ENCODE data around the gene MYO1F.
"Not testable (repeated sequence)": the region's sequence is repeated elsewhere in the genome, so short reads cannot be mapped to it uniquely, and the experiment has no call there.

MYO1F gene

GRCh38 chr19:8564866-8565265 is 12.4 kb downstream of the MYO1F start:
- not testable (repeated sequence) for DNase-seq (ENCODE audit: low read depth, low spot score)

DNA sequence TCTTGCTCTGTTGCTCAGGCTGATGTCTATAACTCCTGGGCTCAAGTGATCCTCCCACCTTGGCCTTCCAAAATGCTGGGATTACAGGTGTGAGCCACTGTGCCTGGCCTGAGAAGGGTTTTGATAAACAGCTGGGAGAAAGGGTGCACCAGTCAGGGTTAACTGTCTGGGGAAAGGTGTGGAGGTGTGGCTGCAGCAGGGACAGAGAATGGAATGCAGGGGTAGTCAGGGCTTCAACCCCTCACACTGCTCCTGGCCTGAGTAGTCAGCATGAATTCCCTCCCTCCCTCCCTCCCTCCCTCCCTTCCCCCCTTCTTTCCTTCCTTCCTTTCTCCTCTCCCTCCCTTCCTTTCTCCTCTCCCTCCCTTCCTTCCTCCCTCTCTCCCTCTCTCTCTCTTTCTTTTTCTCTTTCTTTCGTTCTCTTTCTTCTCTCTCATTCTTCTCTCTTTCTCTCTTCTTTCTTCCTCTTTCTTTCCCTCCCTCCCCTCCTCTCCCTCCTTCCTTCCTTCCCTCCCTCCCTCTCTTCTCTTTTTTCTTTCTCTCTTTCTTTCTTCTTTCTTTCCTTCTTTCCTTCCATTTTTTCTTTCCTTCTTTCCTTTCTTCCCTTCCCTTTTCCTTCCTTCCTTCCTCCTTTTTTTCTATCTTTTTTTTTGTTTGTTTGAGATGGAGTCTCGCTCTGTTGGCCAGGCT is 16.0 kb downstream of the MYO1F start:
- no peak for DNase-seq (ENCODE audit: low read depth, low spot score)

DNA sequence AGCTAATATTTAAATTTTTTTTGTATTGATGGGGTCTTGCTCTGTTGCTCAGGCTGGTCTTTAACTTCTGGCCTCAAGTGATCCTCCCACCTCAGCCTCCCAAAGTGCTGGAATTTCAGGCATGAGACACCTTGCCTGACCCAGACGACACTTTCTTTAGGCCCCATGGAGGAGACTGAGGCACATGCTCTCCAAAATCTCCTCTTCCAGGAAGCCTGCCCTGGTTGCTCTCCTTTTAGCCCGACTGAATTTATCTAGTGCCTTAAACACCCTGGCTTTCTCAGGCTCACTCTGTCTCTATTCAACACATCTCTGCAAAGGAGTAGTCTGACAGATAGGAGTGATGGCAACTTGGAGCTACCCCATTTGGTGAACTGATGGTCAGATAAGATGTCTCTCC is 18.9 kb downstream of the MYO1F start:
- no peak for DNase-seq (ENCODE audit: low read depth, low spot score)

DNA sequence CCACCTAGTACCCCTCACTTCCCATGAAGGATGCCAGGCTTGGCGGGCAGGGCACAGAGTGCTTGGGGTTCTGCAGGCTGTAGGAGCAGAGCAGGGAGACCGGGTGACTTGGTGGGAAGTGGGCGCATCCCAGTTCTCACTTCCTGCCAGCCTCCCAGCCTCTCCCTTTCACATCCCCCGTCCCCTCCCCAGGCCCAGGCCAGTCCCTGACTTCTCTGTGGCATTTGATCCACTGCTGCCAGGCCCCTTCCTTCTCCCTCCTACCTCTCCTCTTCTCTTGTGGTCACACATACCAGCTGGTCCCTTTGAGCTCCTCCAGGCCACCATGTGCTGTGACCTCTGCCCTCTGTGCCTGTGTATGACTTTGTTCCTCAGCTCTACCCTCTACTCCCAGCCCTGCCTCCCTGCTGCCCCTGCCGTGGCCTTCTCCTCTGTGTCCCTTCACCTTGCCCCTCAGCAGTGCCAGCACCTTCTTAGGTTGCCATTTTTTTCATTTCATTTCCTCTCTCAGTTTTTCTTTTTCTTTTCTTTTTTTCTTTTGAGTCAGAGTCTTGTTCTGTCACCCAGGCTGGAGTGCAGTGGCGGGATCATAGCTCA is 19.5 kb downstream of the MYO1F start:
- DNase-seq (ENCODE audit: low read depth, low spot score) = no peak

GRCh38 chr19:8553729-8554128 is 23.5 kb downstream of the MYO1F start:
- DNase-seq (ENCODE audit: low read depth, low spot score) = not testable (repeated sequence)

DNA sequence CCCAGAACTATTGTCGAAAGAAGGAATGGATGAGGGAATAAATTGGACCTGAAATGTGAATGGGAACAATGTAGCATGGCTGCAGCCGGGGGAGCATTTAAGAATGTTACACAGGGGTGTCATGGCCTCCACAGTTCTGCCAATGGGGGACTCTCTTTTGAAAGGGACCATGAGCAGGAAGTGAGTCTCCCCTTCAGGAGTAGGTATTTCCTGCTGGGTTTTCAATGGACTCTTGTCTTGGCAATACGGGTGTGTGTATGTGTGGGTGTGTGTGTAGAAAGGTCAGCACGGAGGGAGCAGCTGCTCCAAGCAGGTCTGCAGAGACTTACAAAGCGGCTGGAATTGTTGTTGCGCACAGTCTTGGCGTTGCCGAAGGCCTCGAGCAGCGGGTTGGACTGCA is 24.4 kb downstream of the MYO1F start:
- DNase-seq (ENCODE audit: low read depth, low spot score) = peak; percentile 72

DNA sequence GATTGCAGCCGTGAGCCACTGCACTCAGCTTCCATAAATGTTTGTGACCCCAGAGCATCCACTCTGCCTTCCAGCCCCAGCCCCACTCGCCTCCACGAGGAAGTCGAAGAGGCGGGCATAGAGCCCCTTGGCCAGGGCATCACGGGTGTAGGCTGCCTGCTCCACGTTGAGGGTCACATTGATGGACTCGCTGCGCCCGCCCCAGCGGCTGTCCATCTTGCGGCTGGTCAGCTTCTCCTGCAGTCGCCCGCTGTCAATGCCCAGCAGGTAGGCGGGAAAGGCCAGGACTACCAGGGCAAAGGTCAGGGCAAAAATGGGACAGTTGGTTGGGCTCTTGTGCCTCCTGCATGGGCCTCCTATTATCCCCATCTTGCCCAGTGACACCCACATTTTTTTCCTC is 27.2 kb downstream of the MYO1F start:
- DNase-seq (ENCODE audit: low read depth, low spot score) = no peak

- DNase-seq (ENCODE audit: low read depth, low spot score) = no peak
Measured at GRCh38 chr19:8545743-8546142, 31.5 kb downstream of the MYO1F start.

GRCh38 chr19:8544168-8544567 is 33.1 kb downstream of the MYO1F start:
- DNase-seq (ENCODE audit: low read depth, low spot score) = no peak

GRCh38 chr19:8539621-8540149 is 37.6 kb downstream of the MYO1F start:
- DNase-seq (ENCODE audit: low read depth, low spot score) = no peak

- no peak for DNase-seq (ENCODE audit: low read depth, low spot score)
Measured at GRCh38 chr19:8537099-8537498, 40.1 kb downstream of the MYO1F start.

- DNase-seq (ENCODE audit: low read depth, low spot score) = no peak
Measured at GRCh38 chr19:8536282-8536681, 41.0 kb downstream of the MYO1F start.

DNA sequence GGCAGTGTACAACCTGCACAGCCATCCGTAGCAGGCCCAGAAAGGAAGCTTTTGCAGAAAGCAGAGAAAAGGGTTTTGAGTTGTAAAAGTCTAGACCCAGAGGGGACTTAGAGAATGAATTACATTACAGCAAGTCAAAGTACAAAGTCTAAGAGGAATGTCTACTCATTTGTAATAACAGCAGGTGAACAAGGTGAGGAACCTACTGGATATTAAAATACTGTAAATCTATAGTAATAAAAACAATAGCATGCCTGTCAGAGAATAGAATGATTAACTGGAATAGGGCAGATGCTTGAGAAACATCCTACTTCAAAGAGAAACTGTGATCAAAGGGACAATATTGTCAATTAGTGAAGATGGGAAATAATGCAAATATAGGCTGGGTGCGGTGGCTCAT is 45.0 kb downstream of the MYO1F start:
- DNase-seq (ENCODE audit: low read depth, low spot score) = no peak

DNA sequence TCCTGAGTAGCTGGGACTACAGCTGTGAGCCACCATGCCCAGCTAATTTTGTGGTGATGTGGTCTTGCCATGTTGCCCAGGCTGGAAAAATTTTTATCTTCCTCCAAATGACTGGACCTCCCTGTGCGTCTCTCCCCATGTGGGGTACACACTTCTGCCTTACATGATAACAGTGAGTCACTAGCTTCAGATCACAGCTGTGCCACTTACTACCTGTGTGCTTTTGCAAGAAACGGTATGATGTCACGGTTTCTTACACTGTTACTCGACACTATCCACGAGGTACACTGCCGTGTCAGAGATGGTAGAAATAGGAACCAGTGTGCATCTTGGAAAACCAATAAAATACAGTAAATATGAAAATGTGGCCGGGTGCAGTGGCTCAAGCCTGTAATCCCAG is 45.8 kb downstream of the MYO1F start:
- no peak for DNase-seq (ENCODE audit: low read depth, low spot score)

GRCh38 chr19:8530061-8530679 is 47.1 kb downstream of the MYO1F start:
- DNase-seq (ENCODE audit: low read depth, low spot score) = no peak

DNA sequence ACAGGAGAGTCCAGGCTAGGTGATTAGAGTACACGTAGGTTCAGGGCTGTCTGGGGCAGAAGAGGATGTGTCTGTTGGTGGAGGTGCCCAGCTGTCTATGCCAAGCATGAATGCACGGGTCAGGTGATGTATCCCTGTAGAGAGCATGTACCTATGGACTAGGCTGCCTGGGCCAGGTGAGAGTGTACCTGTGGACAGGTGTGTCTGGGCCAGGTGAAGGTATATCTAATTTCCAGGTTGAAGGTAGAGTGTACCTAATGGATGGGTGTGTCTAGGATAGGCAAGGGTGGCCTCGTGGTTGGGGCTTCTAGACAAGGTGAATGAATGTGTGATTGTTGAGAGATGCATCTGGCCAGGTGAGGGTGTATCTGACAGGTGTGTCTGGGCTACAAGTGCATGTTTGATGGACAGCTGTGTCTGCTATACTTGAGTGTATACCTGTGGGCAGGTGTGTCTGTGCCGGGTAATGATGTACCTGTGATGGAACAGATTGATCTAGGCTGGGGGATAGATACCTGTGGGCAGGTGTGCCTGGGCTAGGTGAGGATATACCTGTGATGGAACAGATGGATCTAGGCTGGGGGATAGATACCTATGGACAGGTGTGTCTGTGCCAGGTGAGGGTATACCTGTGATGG is 47.8 kb downstream of the MYO1F start:
- DNase-seq (ENCODE audit: low read depth, low spot score) = no peak

- DNase-seq (ENCODE audit: low read depth, low spot score) = no peak
Measured at GRCh38 chr19:8528500-8528899, 48.7 kb downstream of the MYO1F start.

- DNase-seq (ENCODE audit: low read depth, low spot score) = no peak
Measured at GRCh38 chr19:8526345-8527091, 50.7 kb downstream of the MYO1F start.

DNA sequence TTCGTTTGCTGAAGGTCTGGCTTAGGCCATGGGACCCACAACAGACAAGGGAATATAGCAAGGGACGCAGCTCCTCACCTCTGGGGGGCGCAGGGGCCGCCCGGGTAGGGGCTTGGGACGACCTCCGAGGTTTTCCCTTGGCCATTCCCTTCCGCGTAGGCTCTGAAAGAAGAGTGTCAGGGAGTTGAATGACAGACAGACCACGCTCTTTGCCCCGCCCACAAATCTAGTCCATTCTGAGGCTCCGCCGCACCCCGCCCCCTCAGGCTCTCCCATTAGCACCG is 51.9 kb downstream of the MYO1F start:
- peak; percentile 96 for DNase-seq (ENCODE audit: low read depth, low spot score)

GRCh38 chr19:8519388-8519787 is 57.9 kb downstream of the MYO1F start:
- no peak for DNase-seq (ENCODE audit: low read depth, low spot score)

DNA sequence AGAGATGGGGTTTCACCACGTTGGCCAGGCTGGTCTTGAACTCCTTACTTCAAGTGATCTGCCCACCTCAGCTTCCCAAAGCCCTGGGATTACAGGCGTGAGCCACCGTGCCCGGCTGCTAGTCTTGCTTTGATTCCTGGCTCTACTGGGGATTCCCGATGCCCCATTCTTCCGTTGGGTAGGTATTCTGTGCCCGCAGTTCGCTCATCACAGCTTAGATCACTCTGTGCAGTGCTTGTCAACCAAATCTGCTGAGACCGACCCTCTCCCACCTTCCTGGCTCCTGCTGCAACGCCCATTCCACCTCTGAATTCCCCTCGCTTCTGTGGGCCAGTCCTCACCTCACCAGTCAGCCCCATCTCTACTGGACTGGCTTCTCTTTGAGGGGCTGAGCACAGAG is 58.7 kb downstream of the MYO1F start:
- DNase-seq (ENCODE audit: low read depth, low spot score) = no peak

All from iPS DF 19.7 (cell line).